ENCODE data around the gene MYOM3. TPM values are rescaled to one million over a fixed set of nuclear protein-coding genes. Genes with fewer than 3 reads are reported as not detected.

The MYOM3 gene
- 5.8 to 7.2 TPM (median 6.4 TPM) in 5 replicates for total RNA-seq (2022; extraction: Qiagen RNA extraction; ENCODE audit: low read depth)

GRCh38 chr1:24111996-24112779 lies at the start of gene MYOM3:
TSS of gene MYOM3 (minus strand) at chr1:24112135. CDS start at chr1:24108636, 3,499 bp downstream.

GRCh38 chr1:24142546-24143534 lies 30.9 kb upstream of the MYOM3 start, which contains the start of gene IL22RA1:
TSS of gene IL22RA1 (minus strand) at chr1:24143140. CDS start at chr1:24143082, 58 bp downstream.

Other genes with a start within 250 kb of the MYOM3 start
- gene FUCA1, start 243.8 kb downstream of the MYOM3 start, total RNA-seq (2022; extraction: Qiagen RNA extraction; ENCODE audit: low read depth): 6.7 to 11.3 TPM (median 9.7 TPM) in 5 replicates
- gene CNR2, start 198.8 kb downstream of the MYOM3 start, total RNA-seq (2022; extraction: Qiagen RNA extraction; ENCODE audit: low read depth): not detected in 5 replicates
- 29.7 to 41.1 TPM (median 34.3 TPM) in 5 replicates for gene PNRC2, start 152.3 kb downstream of the MYOM3 start, total RNA-seq (2022; extraction: Qiagen RNA extraction; ENCODE audit: low read depth)
- 65.5 to 94.6 TPM (median 85.0 TPM) in 5 replicates for gene SRSF10, start 131.8 kb downstream of the MYOM3 start, total RNA-seq (2022; extraction: Qiagen RNA extraction; ENCODE audit: low read depth)
- 3.8 to 5.5 TPM (median 4.3 TPM) in 5 replicates for gene IL22RA1, start 31.0 kb upstream of the MYOM3 start, total RNA-seq (2022; extraction: Qiagen RNA extraction; ENCODE audit: low read depth)
- gene IFNLR1, start 75.2 kb upstream of the MYOM3 start, total RNA-seq (2022; extraction: Qiagen RNA extraction; ENCODE audit: low read depth): 0.78 to 1.5 TPM (median 1.0 TPM) in 5 replicates
- 0.53 to 0.77 TPM (median 0.67 TPM) in 5 replicates for gene GRHL3, start 207.2 kb upstream of the MYOM3 start, total RNA-seq (2022; extraction: Qiagen RNA extraction; ENCODE audit: low read depth)

All from A549 treated with RU486 at 1 μM for 4 hours (cell line).